Stimulated activated CD8-positive, alpha-beta memory T cell treated with anti-CD3 and anti-CD28 coated beads, Interleukin-4, amount 100 ng/mL, for 1 hour (primary cell): Measurements from ENCODE around the gene DPH1.

Experiments
- DNase-seq, 2 donors: peaks; one replicate each; pipeline ENCODE4 v3.0.0-alpha.2; 2020; ENCODE audit warnings: low read depth in 2 of 2, low spot score in 1 of 2

DPH1 gene

GRCh38 chr17:2076087-2076984, 46.4 kb downstream of the DPH1 start:
- DNase-seq: no peak

DNA sequence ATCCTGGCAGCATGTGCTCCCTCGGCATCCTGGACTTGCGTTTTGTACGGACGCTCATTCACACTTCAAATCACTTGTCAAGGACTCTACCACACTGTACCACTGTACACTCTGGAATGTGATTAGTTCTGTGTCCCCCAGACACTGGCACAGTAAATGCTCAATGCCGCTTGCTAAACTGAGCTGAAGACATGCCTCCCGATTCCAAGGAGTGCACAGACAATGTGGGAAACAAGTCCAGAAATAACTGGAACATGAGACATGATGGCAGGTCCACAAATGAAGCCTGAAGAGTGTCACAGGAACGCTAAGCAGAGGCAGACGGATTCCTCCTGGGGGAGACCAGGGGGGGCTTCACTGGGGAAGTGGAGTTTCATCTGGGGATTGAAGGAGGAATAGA, 47.1 kb downstream of the DPH1 start:
- no peak for DNase-seq

DNA sequence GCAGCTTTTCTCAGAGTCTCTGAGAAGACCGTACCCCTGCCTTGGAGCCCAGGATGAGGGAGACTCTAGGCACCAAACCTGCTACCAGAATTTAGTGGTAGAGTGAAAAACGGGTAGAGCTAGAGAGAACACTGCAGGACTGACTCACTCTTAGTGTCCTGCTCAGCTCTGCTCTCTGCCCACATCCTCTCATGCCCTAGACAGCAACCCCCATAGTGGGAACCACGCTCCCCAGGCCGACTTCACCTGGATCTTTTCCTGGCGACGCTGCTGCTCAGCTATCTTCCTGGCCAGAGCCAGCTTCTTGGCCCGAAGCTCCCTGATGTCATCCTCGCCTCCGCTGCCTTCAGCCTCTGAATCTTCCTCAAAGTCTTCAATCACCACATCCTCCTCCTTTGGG, 51.6 kb downstream of the DPH1 start:
- DNase-seq: no peak

GRCh38 chr17:2082003-2082781, 52.2 kb downstream of the DPH1 start:
- DNase-seq: no peak

GRCh38 chr17:2083613-2084035, 53.7 kb downstream of the DPH1 start:
- no peak for DNase-seq

DNA sequence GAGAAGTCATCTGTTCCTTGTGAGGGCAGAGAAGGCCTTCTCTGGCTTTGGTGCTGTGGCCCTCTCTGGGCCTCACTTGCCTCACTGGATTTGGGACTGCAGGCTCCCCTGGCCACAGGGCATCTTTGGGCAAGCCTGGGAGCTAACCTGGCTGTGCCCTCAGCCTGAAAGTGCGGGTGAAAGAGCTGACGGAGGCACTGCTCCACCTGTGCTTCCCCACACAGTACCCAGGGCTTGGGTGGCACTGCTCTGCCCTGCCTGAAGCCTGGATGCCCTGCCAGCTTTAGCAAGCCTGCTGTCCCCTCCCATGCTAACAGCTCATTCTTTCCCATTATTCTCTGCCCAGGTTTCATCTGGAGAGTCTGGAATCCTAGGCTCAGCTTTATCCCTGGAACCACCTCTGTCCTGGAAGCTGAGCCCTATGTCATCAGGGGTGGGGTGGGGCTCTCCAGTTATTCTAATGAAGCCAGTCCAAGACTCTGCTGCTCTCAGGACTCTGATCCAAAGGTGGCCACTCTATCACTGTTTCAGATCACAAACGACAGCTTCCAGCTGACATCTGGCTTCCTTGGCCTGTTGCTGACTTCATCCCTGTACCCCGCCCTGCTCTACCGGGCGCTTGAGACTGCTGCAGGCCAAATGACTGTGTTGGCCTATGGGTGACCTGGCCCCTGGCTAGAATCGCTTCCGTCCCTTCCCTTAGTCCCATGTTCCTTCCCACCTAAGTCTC, 54.2 kb downstream of the DPH1 start:
- no peak for DNase-seq

- DNase-seq: no peak
Observed at GRCh38 chr17:2084766-2085647, 55.1 kb downstream of the DPH1 start.

- no peak for DNase-seq
Observed at GRCh38 chr17:2085648-2085949, 55.6 kb downstream of the DPH1 start.

- no peak for DNase-seq
Observed at GRCh38 chr17:2086306-2086705, 56.4 kb downstream of the DPH1 start.

DNA sequence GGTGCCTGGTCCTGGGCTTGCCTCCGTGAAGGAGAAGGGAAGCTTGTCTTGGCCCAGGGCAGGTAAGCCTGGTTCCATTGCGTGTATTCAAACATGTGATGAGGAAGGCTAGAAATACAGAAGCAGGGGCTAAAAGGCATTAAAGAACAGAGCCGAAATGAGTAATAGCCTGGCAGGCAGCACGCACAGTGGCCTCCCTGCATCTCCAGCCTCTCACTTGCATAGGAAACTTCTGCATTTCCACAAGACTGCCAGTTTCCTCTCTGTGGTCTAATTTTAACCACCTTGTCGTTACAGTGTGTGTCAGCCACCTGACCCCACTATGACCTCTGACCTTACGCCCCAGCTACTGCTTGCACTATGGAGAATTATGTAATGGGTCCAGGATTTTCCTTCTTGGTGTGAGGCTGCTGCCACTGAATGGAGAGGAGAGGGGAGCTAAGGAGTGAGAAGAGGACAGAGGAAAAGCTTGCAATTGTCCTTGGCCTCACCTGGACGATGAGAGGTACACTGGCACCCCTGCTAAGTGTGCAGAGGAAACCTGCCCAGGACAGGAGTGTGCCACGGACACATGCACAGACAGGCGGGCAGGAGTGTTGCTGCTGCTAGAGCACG, 57.8 kb downstream of the DPH1 start:
- DNase-seq: no peak

DNA sequence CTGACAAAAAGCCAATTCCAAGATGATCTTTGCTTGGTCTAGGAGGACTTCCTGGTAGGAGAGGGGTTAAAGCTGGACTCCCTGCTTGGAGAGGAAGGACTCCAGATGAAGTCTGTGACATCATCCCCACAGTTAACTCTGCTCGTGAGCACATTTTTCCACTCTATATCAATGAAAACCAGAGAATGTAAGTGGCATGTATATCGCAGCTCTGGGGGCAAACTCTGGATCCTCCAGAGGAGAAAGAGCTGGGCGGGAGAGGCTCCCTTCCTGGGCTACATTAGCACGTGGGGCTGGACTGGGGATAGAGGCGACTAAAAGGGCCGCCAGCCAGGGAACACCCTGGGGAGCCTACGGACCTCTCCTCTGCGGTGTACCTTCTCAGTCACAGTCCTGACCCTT, 59.1 kb downstream of the DPH1 start:
- no peak for DNase-seq

DNA sequence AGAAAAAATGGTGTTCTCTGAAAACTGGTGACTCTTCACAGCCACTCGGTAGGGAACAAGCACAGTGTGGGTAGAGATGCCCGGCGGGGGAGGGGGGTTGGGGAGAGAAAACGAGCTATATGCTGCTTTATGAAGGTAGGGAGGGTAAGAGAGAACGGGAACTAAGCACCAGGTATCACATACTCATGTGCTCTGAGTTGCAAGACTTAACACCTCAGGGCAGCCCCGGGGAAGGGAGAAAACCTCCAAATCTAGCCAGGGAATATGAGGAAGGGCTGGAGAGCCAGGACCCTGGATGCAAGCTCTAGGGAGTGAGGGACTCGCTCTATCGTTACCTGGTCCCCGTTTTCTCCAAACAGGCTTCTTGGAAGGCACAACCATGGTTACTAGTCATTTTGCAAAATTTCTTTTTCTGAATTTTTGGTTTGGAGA, 60.3 kb downstream of the DPH1 start:
- DNase-seq: no peak

DNA sequence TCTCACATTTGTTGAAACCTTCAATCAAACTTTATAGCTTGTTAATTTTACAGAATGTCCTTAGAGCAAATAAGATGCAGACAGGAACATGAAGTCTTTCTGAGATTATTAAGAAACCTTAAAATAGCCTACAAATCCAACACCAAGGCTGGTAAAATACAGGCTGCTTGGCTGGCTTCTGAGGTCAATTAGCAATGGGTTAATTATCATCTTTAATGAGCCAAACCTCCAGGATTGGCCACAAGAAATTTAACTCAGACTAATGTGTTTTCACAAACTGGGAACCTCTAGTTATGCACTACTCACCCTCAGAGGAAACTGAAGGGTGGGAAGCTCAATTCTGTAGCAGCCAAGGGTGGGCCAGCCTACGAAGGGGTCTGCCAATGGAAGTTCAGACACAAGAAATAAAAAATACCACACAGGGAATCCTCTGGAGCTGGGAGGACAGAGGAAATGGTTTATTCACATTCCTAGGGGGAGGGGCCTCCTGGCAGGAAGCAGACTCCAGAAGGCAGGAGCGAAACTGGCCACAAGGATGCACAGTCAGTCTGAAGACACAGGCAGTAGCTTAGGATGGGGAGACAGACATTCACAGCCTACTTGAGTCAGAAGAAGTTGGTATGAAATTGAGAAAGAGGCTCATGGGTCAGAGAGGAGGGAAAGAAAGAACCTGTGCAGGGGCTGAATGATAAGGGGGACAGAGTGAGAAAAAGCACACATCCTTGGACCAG, 61.0 kb downstream of the DPH1 start:
- DNase-seq: no peak

- DNase-seq: no peak
Observed at GRCh38 chr17:2092253-2092652, 62.3 kb downstream of the DPH1 start.

- DNase-seq: no peak
Observed at GRCh38 chr17:2093349-2093748, 63.4 kb downstream of the DPH1 start.
